Naive thymus-derived CD8-positive, alpha-beta T cell (primary cell): ENCODE measurements around the gene IGIP. TPM values are rescaled to one million over a fixed set of nuclear protein-coding genes. Genes with fewer than 3 reads are reported as not detected.

Experiments
- ATAC-seq, 2 donors: fragments of 150-1000 bp; cut with Tn5 transposase in 1 of 2; sonication (Bioruptor Pico), chemical (Tn5 transposase) in 1 of 2; 1 replicate in 1 of 2; 2 replicates in 1 of 2; pipeline ENCODE4 v1.10.0; 2021; ENCODE audit warnings: mild to moderate bottlenecking in 2 of 2, moderate library complexity in 2 of 2
- POLR2A ChIA-PET: fragments of 350-600 bp; sonication (Branson Sonifier 250); formaldehyde crosslinking; loops from one replicate; lab custom pipeline; 2021; ENCODE audit warnings: antibody characterized with exemption; lab: Charles Lee
- DNase-seq, 10 donors: peaks; one replicate each; pipeline versions ENCODE4 v3.0.0 to v3.0.0-alpha.2; 2020 to 2022
- H3K27ac Mint-ChIP-seq, 10 donors: one replicate each; pipeline ENCODE4 v1.8.0; 2020 to 2022; ENCODE audit warnings: mild to moderate bottlenecking in 10 of 10, mixed read lengths in 10 of 10, moderate library complexity in 4 of 10, inconsistent platforms in 1 of 10
- H3K27me3 Mint-ChIP-seq, 5 donors: one replicate each; pipeline ENCODE4 v1.8.0; 2021 to 2022; ENCODE audit warnings: mixed read lengths in 5 of 5
- H3K36me3 Mint-ChIP-seq, 3 donors: one replicate each; pipeline ENCODE4 v1.8.0; 2020 to 2022; ENCODE audit warnings: mixed read lengths in 3 of 3, mild to moderate bottlenecking in 2 of 3, inconsistent platforms in 1 of 3
- H3K4me1 Mint-ChIP-seq, 4 donors: one replicate each; pipeline ENCODE4 v1.8.0; 2021 to 2022; ENCODE audit warnings: mixed read lengths in 4 of 4
- H3K4me3 Mint-ChIP-seq, 10 donors: one replicate each; pipeline ENCODE4 v1.8.0; 2020 to 2022; ENCODE audit warnings: mild to moderate bottlenecking in 10 of 10, mixed read lengths in 10 of 10, moderate library complexity in 6 of 10, inconsistent platforms in 1 of 10
- H3K9me3 Mint-ChIP-seq, 9 donors: one replicate each; pipeline ENCODE4 v1.8.0; 2020 to 2022; ENCODE audit warnings: mixed read lengths in 9 of 9, mild to moderate bottlenecking in 3 of 9, inconsistent platforms in 1 of 9, moderate library complexity in 1 of 9
- polyA plus RNA-seq, 3 donors: library from polyadenylated mRNA; unstranded; fragments of 300-500 nt; fragmentation: Illumina TruSeq; gene quantifications; one replicate each; pipeline ENCODE4 v1.2.3, GENCODE V29; 2021
- total RNA-seq, 8 experiments: library from RNA in 2 of 8; stranded (reverse) in 2 of 8; gene quantifications; one replicate each; pipeline ENCODE4 v1.2.3 and lab custom pipeline; 2021 to 2026

IGIP gene
- total and polyA plus RNA-seq, 5 experiments from 2014 or later = 0.24 to 12.9 (median 0.51) TPM

DNA sequence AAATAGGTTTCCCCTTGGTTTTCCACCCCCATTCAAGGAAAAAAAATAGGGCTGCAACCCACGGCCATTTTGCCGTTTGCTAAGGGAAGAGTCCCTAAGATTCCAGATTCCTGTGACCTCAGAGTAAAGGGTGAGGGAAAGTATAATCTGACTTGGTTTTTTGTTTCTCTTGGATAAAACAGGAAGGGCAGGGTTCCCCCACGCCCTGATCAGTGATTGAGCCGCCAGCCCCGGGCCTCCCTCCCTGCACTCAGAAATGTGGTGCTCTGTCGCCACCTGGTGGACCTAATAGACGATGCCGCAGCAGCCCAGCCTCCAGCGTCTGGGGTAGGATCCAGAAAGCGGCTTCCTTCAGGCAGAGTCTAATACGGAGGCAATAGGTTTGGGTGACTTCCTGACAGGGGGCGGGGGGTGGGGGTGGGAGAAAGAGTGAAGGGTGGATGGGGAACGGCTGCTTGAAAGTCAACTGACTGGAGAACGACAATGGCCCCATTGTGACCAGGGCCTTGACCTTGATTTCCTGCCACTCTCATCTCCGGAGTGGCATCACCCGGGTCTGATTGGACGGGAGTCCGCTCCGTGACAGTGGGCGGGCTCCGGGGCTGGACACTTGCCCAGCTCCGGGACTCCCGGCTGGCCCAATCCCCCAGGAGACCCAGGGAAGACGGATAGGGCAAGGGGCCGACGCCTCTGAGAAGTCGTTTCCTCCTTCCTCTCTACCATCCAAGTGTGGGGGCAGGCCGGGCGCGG is 31.5 kb downstream of the IGIP start:
- Mint-ChIP-seq H3K4me1 (peaks cover 4 to 10% (median 8%) of the 10 kb centered on the region in 4 donors), H3K27me3 (peaks cover 0 to under 1% (median 0%) of the 10 kb centered on the region in 5 donors), H3K27ac (peak overlapping the region in 3 of 10 donors; percentile 31 to 54 (median 47)), H3K4me3 (peak overlapping the region in 9 of 10 donors; percentile 6 to 66 (median 44)), H3K9me3 (no peaks in the 10 kb centered on the region), H3K36me3 (no peaks in the 10 kb centered on the region)
- POLR2A ChIA-PET = interaction anchor here (1.0 kb wide), 1 partner anchor 83 kb away, joined by 9 read pairs; no protein-coding TSS in a partner anchor
- DNase-seq = peak; percentile 73 to 91 (median 82)
- peak; percentile 100 for ATAC-seq

- no peak for DNase-seq
- ATAC-seq = no peak
- H3K27ac Mint-ChIP-seq = peak overlapping the region in 2 of 10 donors; percentile 31 to 32
- H3K9me3 Mint-ChIP-seq = no peaks in the 10 kb centered on the region
- H3K4me3 Mint-ChIP-seq = no peak overlapping the region
- POLR2A ChIA-PET = interaction anchor here (0.6 to 0.8 kb wide), 2 partner anchors 14 to 393 kb away, joined by 3 read pairs; no protein-coding TSS in a partner anchor
- peaks cover 4 to 10% (median 8%) of the 10 kb centered on the region in 4 donors for H3K4me1 Mint-ChIP-seq
- peaks cover 0 to 3% (median 0%) of the 10 kb centered on the region in 5 donors for H3K27me3 Mint-ChIP-seq
- no peaks in the 10 kb centered on the region for H3K36me3 Mint-ChIP-seq
Measured at GRCh38 chr5:140159014-140159927, 33.5 kb downstream of the IGIP start.

DNA sequence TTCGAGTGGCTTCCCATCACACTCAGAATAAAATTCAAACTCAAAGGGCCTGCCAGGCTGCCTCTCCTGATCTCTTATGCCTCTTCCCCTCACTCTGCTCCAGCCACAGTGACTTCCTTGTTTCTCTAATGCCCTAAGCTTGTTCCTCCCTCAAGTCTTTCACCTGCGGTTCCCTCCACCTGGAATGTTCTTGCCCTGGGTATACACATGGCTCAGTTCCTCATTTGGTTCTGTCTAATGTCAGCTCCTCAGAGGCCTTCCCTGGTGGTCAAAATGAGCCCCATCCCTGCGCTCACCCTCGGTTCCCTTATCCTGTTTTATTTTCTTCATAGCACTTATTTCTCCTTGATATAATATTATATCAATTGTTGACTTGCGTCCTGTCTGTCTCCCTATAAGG is 36.5 kb downstream of the IGIP start:
- Mint-ChIP-seq H3K27me3 (peaks cover 0 to 12% (median 3%) of the 10 kb centered on the region in 5 donors), H3K4me1 (peaks cover 0 to 2% (median 1%) of the 10 kb centered on the region in 4 donors), H3K36me3 (peaks cover 0 to 4% (median 0%) of the 10 kb centered on the region in 3 donors), H3K27ac (no peak overlapping the region), H3K9me3 (no peaks in the 10 kb centered on the region), H3K4me3 (no peak overlapping the region)
- DNase-seq = no peak
- ATAC-seq = no peak
- POLR2A ChIA-PET = no interaction called here

- peak overlapping the region in 1 of 10 donors; percentile 17 for H3K27ac Mint-ChIP-seq
- POLR2A ChIA-PET = no interaction called here
- H3K9me3 Mint-ChIP-seq = no peaks in the 10 kb centered on the region
- no peak overlapping the region for H3K4me3 Mint-ChIP-seq
- DNase-seq (no peak), ATAC-seq (no peak)
- H3K27me3 Mint-ChIP-seq = peaks cover 0 to 12% (median 3%) of the 10 kb centered on the region in 5 donors
- no peaks in the 10 kb centered on the region for H3K4me1 Mint-ChIP-seq
- peaks cover 0 to 7% (median 0%) of the 10 kb centered on the region in 3 donors for H3K36me3 Mint-ChIP-seq
Measured at GRCh38 chr5:140162781-140163180, 37.0 kb downstream of the IGIP start.

DNA sequence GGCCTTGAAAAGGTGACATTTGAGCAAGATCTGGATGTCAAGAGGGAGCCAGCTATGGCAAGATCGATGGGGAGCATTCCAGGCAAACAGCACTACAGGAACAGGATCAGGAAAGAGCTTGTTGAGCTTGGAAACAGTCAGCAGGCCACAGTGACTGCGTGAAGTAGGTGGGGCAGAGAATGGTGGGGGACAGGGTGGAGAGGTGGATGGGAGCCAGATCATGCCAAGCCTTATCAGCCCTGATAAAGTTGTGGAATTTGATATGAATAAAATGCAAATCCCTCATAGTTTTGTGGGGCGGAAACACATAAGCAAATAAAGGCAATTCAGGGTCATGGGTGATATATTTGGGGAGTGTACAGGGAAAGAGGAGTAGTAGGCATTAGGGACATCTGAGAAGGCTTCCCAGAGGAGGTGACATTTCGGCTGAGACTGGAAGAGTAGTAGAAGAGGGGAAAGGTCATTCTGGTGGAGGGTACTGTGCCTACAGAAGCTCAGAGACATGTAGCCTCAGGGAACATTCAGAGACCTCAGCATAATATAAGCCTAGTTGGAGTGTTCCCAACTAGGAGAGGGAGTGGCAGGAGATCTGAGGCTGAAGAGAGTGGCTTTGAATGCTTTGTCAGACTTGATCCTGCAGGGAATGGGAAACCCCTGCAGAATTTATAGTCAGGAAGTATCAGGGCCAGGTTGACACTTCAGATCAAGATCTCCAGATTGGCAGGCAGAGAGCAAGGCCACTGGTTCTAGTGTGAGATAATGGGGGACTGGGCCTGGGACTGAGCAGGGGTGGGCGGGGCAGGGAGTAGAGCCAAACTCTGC is 39.6 kb downstream of the IGIP start:
- Mint-ChIP-seq H3K4me3 (no peak overlapping the region), H3K27me3 (peaks cover 0 to 12% (median 3%) of the 10 kb centered on the region in 5 donors), H3K36me3 (peaks cover 0 to 11% (median 0%) of the 10 kb centered on the region in 3 donors), H3K4me1 (no peaks in the 10 kb centered on the region), H3K9me3 (no peaks in the 10 kb centered on the region), H3K27ac (no peak overlapping the region)
- no peak for DNase-seq
- POLR2A ChIA-PET = no interaction called here
- no peak for ATAC-seq

DNA sequence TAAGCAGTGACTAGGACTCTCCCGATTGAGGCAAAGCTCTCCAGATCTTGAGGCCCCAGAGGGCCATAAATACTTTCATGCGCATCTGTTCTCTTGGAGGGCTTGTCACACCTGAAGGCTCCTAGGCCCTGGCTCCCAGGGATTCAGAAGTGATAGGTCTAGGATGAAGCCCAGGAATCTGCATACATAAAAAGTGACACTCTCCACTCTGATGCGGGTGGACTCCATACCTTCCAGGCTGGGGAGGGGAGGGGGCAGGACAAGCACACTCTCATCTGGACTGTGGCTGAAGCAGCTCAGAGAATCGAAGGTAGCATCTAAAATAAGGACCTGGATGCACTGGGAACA is 40.2 kb downstream of the IGIP start:
- H3K4me1 Mint-ChIP-seq = no peaks in the 10 kb centered on the region
- ATAC-seq = no peak
- no peak overlapping the region for H3K27ac Mint-ChIP-seq
- no peaks in the 10 kb centered on the region for H3K9me3 Mint-ChIP-seq
- no peak for DNase-seq
- H3K36me3 Mint-ChIP-seq = peaks cover 0 to 11% (median 0%) of the 10 kb centered on the region in 3 donors
- POLR2A ChIA-PET = no interaction called here
- peaks cover 0 to 12% (median 3%) of the 10 kb centered on the region in 5 donors for H3K27me3 Mint-ChIP-seq
- H3K4me3 Mint-ChIP-seq = no peak overlapping the region

- Mint-ChIP-seq H3K4me3 (no peak overlapping the region), H3K4me1 (no peaks in the 10 kb centered on the region), H3K36me3 (peaks cover 0 to 11% (median 0%) of the 10 kb centered on the region in 3 donors), H3K27me3 (peaks cover 0 to 12% (median 3%) of the 10 kb centered on the region in 5 donors), H3K27ac (no peak overlapping the region), H3K9me3 (no peaks in the 10 kb centered on the region)
- no peak for DNase-seq
- POLR2A ChIA-PET = no interaction called here
- no peak for ATAC-seq
Measured at GRCh38 chr5:140166911-140167310, 41.2 kb downstream of the IGIP start.

DNA sequence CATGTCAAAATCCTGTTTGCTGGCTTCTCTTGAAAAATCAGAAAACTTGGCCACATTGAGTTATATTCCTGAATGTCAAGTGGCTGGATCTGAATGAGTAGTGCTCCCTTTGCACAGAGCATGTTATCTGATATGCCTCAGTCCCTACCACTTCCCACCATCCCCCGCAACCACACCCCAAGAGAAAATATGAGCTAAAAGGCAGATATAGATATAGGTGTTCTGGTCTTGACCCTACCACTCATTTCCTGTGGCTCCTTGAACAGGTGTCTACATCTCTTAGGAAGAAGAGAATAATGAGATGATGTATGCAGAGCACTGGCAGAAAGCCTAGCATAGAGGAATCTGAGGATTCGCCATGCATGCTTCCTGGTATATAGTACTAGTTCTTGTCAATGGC is 42.6 kb downstream of the IGIP start:
- Mint-ChIP-seq H3K27me3 (peaks cover 0 to 12% (median 0%) of the 10 kb centered on the region in 5 donors), H3K36me3 (peaks cover 0 to 11% (median 0%) of the 10 kb centered on the region in 3 donors), H3K9me3 (no peaks in the 10 kb centered on the region), H3K4me1 (no peaks in the 10 kb centered on the region), H3K4me3 (no peak overlapping the region), H3K27ac (no peak overlapping the region)
- DNase-seq = no peak
- ATAC-seq = no peak
- POLR2A ChIA-PET = interaction anchor here (0.6 kb wide), 1 partner anchor 112 kb away, joined by 3 read pairs; no protein-coding TSS in a partner anchor

DNA sequence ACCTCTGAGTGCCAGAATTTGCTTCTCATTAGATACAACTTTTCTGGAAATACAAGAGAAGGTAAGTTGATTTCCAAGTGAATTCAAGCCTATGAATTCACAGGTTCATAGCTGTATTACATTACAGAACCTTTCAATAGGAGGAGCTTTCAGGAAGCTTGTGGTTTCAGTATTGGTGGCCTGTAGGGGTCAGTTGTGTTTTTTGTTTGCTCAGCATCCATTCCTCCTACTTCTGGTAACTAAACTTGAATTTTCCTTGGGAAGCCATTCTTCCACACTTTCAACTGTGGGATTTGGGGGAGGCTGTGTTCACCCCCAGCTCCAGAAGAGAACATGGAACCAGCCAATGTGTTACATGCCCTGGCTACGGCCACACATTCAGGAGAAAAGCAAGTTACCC is 43.7 kb downstream of the IGIP start:
- Mint-ChIP-seq H3K9me3 (no peaks in the 10 kb centered on the region), H3K27ac (no peak overlapping the region), H3K4me3 (no peak overlapping the region), H3K4me1 (peaks cover 2 to 7% (median 5%) of the 10 kb centered on the region in 4 donors), H3K36me3 (peaks cover 0 to 11% (median 0%) of the 10 kb centered on the region in 3 donors), H3K27me3 (peaks cover 0 to 12% (median 0%) of the 10 kb centered on the region in 5 donors)
- no peak for DNase-seq
- no peak for ATAC-seq
- POLR2A ChIA-PET = no interaction called here

DNA sequence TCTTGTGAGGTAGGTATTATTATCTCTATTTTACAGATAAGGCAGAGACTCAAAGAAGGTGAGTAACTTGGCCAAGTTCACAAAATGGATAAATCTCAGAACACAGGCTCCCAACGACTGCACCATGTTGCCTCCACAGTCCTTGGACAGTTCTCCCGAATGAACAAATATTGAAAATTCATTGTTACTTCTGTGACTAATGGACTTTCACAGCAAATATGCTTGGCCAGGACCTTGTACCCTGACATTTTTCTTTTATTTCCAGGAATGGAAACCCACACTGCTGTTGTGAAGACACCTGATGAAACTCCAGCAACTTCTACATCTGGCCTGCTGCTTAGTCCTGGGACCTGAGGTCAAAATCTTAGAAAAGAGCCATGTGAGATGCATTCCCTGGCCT is 46.7 kb downstream of the IGIP start:
- Mint-ChIP-seq H3K4me1 (peaks cover 13 to 25% (median 15%) of the 10 kb centered on the region in 4 donors), H3K27ac (peak overlapping the region in 2 of 10 donors; percentile 51 to 98)
- POLR2A ChIA-PET = interaction anchor here (0.6 kb wide), 1 partner anchor 115 kb away, joined by 3 read pairs; no protein-coding TSS in a partner anchor

DNA sequence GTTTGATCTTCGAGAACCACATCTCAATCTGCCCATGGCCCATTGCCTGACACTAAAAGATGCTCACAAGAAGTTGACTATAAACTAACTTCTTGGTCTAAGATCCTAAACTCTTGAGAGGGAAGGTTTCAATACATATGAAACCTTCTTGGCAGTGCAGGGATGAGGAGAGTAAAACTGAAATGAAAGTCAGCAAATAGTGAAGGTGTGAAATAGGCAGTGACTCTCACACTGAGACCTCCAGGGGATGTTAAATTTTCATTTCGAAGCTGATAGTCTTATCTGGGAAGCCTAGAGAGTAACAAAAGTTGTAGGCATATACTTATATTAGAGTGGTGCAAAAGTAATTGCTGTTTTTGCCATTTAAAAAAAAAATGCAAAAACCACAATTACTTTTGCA is 48.3 kb downstream of the IGIP start:
- no peak for ATAC-seq
- no peak for DNase-seq
- POLR2A ChIA-PET = interaction anchor here (2.1 kb wide), 1 partner anchor 67 kb away, joined by 11 read pairs; no protein-coding TSS in a partner anchor
- Mint-ChIP-seq H3K9me3 (no peaks in the 10 kb centered on the region), H3K36me3 (no peaks in the 10 kb centered on the region), H3K4me3 (peak overlapping the region; percentile 43 to 97 (median 89)), H3K27ac (peak overlapping the region; percentile 69 to 99 (median 98)), H3K27me3 (peaks cover 0 to 5% (median 3%) of the 10 kb centered on the region in 5 donors), H3K4me1 (peaks cover 13 to 25% (median 15%) of the 10 kb centered on the region in 4 donors)

More for the DNA sequence above, 46.7 kb downstream of the IGIP start:
- DNase-seq (no peak), ATAC-seq (no peak)
- Mint-ChIP-seq H3K9me3 (no peaks in the 10 kb centered on the region), H3K27me3 (peaks cover 0 to 5% (median 3%) of the 10 kb centered on the region in 5 donors), H3K36me3 (peaks cover 0 to 7% (median 0%) of the 10 kb centered on the region in 3 donors), H3K4me3 (no peak overlapping the region)
